PC-9 (cell line): ENCODE data around the gene PCP2.

ENCODE experiments used
- EZH2 ChIP-seq: fragments of 200-600 bp; sonication (generic); IDR thresholded peaks from 2 replicates; pipeline ENCODE4 v1.8.0; 2017; ENCODE audit warnings: antibody characterized with exemption, low read depth
- TF ChIP-seq, protein P1 (sequence below): fragments of 200-600 bp; sonication (generic); conservative IDR thresholded peaks from 2 replicates; pipeline ENCODE4 v1.6.1; 2017; ENCODE audit warnings: mixed run types, antibody characterized with exemption, mild to moderate bottlenecking, moderate library complexity

DNA sequence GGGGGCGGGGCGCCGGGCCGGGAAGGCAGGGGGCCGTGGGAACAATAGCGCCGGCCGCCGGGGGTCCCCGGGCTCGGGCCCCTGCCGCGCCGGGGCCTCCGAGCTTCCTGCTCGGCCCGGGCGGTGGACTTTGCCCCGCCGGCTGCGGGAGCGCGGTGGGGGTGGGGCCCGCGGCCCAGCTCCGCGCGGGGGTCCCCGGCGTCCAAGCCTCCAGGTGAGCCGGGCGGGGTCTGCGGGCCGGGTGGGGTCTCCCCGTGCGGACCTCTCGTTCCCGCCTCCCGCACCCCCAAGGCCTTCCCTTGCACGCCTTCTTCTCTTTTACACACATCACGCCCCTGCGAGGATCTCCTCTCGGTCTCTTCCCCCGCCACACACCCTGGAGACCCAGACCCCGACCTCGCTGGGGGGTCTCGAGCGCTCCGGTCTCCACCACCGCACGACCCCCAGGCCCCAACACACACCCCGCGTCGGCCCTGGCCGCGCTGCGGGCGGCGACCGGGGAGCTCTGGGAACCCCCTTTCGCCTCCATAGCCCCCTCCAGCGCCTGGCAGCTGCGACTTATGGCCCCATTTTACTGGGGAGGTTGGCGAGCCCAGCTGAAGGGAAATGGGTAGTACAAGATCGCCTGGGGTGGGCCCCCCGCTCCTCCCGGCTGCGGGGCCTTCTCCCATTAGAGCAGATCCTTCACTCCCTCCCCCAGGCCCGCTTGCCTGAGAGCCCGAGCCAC lies 37.1 kb downstream of the PCP2 start:
- TF ChIP-seq, protein P1, sequence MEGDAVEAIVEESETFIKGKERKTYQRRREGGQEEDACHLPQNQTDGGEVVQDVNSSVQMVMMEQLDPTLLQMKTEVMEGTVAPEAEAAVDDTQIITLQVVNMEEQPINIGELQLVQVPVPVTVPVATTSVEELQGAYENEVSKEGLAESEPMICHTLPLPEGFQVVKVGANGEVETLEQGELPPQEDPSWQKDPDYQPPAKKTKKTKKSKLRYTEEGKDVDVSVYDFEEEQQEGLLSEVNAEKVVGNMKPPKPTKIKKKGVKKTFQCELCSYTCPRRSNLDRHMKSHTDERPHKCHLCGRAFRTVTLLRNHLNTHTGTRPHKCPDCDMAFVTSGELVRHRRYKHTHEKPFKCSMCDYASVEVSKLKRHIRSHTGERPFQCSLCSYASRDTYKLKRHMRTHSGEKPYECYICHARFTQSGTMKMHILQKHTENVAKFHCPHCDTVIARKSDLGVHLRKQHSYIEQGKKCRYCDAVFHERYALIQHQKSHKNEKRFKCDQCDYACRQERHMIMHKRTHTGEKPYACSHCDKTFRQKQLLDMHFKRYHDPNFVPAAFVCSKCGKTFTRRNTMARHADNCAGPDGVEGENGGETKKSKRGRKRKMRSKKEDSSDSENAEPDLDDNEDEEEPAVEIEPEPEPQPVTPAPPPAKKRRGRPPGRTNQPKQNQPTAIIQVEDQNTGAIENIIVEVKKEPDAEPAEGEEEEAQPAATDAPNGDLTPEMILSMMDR, result no peak
- no peak for TF ChIP-seq EZH2
